AG10803 (cell line): ENCODE data around the gene RPS6KA4.
"Not testable (repeated sequence)": the region's sequence is repeated elsewhere in the genome, so short reads cannot be mapped to it uniquely, and the experiment has no call there.

ENCODE experiments used
- DNase-seq: peaks from one replicate; pipeline ENCODE4 v3.0.0; 2010; ENCODE audit warnings: low read depth
- H3K4me3 ChIP-seq: 2 replicates; pipeline ENCODE4 v1.5.1; 2011; ENCODE audit warnings: mild to moderate bottlenecking, low read length, control low read depth
- CTCF ChIP-seq: conservative IDR thresholded peaks from 2 replicates; pipeline ENCODE4 v1.5.1; 2011; ENCODE audit warnings: mild to moderate bottlenecking, low read length, control low read depth, inconsistent platforms

RPS6KA4 gene

GRCh38 chr11:64321533-64321932 is 37.4 kb upstream of the RPS6KA4 start:
- DNase-seq, result peak; percentile 13
- TF ChIP-seq CTCF, result no peak

GRCh38 chr11:64322925-64323260 is 36.1 kb upstream of the RPS6KA4 start:
- no peak for DNase-seq
- TF ChIP-seq CTCF, result no peak
- H3K4me3 ChIP-seq, result no peak overlapping the region

More at GRCh38 chr11:64321533-64321932, 37.4 kb upstream of the RPS6KA4 start:
- no peak overlapping the region for H3K4me3 ChIP-seq

- DNase-seq, result no peak
- TF ChIP-seq CTCF, result no peak
- H3K4me3 ChIP-seq, result no peak overlapping the region
These were observed 35.6 kb upstream of the RPS6KA4 start for GRCh38 chr11:64323373-64323772.

GRCh38 chr11:64323984-64324383 is 35.0 kb upstream of the RPS6KA4 start:
- H3K4me3 ChIP-seq, DNase-seq: not testable (repeated sequence)

- H3K4me3 ChIP-seq, result no peak overlapping the region
- no peak for DNase-seq
- no peak for TF ChIP-seq CTCF
These were observed 34.1 kb upstream of the RPS6KA4 start for GRCh38 chr11:64324692-64325469.

GRCh38 chr11:64327375-64327774 is 31.6 kb upstream of the RPS6KA4 start:
- TF ChIP-seq CTCF, result no peak
- DNase-seq, result no peak
- H3K4me3 ChIP-seq, result no peak overlapping the region

GRCh38 chr11:64327993-64328392 is 31.0 kb upstream of the RPS6KA4 start:
- DNase-seq, result no peak
- H3K4me3 ChIP-seq, result no peak overlapping the region
- no peak for TF ChIP-seq CTCF
